GM21526 (cell line): Measurements from ENCODE around the gene CPEB1.
A peak's percentile ranks its signal among the peaks of the same experiment; 100 is the strongest.
"Not testable (repeated sequence)": the region's sequence is repeated elsewhere in the genome, so short reads cannot be mapped to it uniquely, and the experiment has no call there.

ENCODE experiments used
- ATAC-seq: cut with Tn5 transposase; IDR thresholded peaks from one replicate; pipeline ENCODE4 v1.9.1; 2021; ENCODE audit warnings: moderate library complexity; ENCODE audit not compliant: unreplicated experiment, low FRiP score

The CPEB1 gene

GRCh38 chr15:82551646-82552247 is 95.4 kb downstream of the CPEB1 start:
- no peak for ATAC-seq

- ATAC-seq: no peak
Measured at GRCh38 chr15:82549199-82549665, 97.9 kb downstream of the CPEB1 start.

- ATAC-seq: no peak
Measured at GRCh38 chr15:82548700-82549099, 98.5 kb downstream of the CPEB1 start.

DNA sequence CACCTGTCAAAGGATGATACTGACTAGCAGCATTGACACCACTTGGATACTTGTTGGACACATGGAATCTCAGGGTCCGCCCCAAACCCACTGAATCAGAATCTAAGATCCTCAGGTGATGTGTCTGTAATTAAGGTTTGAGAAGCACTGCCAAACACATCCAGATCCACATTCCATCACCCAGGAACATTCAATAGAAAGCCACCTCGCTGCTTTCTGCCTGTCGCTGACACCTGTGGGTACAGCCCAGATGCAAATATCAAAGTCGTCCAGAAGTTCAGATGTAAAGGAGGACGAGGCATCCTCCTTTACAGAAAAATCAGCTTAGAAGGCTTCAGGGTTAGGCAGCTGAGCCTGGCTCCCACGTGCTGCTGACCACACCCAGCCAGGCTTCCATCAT is 101.7 kb downstream of the CPEB1 start:
- no peak for ATAC-seq

DNA sequence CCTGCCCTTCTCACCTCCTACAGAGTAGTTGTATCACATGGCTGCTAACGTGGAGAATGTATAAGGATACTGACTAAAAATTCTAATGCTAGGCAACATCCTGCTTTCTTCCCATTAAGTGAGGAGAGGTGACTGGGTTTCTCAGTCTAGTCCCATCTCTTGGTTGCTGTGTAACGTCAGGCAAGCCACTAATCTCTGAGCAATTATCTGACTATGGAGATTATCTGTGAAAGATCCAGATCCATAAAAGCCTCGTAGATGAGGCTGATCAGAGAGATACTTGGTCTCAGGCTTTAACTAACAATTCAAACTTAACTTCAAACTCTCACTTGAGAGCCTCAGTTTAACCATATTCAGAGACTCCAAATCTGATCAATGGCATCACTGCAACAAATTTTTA is 102.2 kb downstream of the CPEB1 start:
- no peak for ATAC-seq

GRCh38 chr15:82544431-82544830 is 102.7 kb downstream of the CPEB1 start:
- ATAC-seq: no peak

GRCh38 chr15:82543160-82543559 is 104.0 kb downstream of the CPEB1 start:
- ATAC-seq: no peak

DNA sequence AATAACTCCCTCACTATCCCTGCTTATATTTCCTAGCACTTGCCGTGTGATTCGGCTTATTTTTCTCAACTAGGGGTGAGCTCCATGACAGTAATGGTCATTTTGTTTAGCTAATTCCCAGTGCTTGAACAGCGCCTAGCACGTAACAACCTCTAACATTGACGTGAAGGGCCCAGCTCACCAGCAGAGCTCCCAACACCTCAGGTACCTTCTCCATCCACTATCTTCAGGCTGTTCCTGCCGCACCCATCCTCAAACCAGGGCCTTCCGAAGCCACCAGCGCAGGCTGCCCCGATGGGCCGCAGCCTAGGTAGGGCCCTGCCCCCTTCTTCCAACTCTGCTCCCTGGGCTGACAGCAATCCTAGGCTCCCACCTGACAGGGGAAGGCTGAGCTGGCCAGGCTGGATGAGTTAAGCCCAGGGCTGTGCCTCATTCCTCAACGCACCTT is 106.2 kb downstream of the CPEB1 start:
- ATAC-seq: no peak

DNA sequence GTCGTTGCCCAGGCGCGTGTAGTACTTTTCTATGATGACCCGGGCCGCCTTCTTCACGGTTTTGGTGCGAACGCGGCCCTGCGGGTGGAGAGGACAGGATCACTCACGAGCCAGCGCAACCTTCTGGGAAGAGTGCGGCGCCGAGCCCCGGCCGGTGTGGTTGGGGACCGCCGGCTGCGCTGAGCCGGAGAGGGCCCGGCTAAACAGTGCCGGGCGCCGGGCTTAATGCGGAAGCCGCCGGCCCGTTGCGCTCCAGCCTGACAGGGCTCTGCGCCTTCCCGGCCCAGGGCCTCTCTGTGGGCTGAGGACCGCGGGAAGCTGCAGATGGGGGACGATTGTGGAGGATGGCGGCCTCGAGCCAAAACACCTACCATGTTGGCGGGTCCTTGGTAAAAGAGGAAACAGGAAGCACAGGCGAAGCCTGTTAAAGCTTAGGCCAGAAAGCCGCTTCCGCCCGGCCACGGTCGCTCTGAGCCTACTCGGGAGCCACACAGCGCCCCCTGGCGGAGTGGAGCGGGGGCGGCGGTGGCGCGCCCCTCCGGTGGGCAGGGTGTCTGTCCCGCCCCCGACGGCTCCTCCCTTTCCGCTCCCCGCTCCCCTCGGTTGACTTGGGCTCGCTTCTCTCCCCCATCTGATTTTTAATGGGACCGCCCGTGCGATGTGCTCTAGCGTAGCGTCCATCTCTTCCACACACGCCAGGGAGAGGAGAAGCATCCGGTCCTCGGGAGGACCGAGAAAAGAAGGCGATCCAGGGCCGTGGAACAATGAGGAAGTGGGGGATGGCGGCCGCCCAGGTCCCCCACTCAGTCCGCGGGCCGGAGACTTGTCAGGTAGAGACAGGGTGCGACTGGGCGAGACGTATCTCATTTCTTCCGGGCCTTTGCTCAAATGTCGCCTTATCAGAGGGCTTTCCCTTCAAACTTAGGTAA is 106.8 kb downstream of the CPEB1 start, which contains the start of gene RPS17:
TSS of gene RPS17 (minus strand) at position 403 of the 929 bp plus-strand sequence. CDS start at position 374, 29 bp downstream.
- peak; percentile 90 for ATAC-seq

- ATAC-seq: no peak
Measured at GRCh38 chr15:82539691-82540054, 107.5 kb downstream of the CPEB1 start.

DNA sequence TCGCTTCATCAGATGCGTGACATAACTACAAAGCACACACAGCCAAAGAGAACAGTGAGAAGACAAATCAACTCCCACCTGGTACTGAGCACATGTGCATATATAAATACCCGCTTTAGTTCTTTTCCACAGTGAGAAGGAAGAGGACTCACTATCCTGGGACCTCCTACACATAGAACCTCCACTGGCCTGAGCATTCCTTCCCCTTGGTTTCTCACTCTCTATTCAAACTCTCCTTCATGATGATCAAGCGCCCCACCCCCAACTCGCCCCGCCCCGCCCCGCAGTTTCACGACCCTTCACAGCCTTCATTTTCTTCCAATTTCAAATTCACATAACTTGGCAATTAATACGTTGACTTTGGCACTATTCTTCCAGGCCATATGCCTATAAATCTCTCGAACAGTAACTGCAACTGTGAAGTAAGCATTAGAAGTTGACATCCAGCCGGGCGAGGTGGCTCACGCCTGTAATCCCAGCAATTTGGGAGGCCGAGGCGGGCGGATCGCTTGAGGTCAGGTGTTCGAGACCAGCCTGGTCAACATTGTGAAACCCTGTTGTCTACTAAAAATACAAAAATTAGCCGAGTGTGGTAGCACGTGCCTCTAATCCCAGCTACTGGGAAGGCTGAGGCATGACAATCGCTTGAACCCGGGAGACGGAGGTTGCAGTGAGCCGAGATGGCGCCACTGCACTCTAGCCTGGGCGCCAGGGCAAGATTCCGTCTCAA is 108.0 kb downstream of the CPEB1 start:
- no peak for ATAC-seq

DNA sequence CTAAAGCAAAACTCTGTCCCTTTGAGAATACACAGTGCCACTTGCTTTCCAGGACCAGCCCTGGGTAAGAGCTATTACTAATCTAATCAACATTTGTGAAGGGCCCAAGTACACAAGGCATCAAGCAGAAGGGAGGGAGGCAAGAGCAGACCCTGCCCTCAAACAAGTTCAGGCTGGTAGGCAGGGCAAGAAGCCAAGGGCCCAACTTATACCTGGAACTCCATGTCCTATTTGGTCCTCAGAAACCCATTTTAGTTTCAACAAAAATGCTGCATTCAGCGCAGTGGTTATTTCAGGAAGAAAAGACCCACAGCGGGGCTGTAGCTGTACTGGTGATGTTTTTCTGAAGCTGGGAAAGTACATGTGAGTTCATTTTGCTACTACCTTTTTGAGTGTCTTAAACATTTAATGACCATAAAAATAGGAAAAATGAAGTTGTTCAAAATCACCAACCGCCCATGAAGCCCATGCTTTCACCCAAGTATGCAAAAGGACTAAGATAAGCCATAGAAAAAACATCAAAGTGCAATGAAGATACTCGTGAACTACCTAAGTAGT is 109.7 kb downstream of the CPEB1 start:
- no peak for ATAC-seq

- ATAC-seq: no peak
Measured at GRCh38 chr15:82536409-82537350, 110.5 kb downstream of the CPEB1 start.

GRCh38 chr15:82535566-82536408 is 111.4 kb downstream of the CPEB1 start:
- ATAC-seq: no peak

DNA sequence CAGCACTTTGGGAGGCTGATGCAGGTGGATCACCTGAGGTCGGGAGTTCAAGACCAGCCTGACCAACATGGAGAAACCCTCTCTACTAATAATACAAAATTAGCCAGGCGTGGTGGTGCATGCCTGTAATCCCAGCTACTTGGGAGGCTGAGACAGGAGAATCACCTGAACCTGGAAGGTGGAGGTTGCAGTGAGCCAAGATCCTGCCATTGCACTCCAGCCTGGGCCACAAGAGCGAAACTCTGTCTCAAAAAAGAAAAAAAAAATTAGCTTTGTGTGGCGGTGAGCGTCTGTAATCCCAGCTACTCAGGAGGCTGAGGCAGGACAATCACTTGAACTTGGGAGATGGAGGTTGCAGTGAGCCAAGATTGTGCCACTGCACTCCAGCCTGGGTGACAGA is 112.0 kb downstream of the CPEB1 start:
- ATAC-seq: not testable (repeated sequence)

DNA sequence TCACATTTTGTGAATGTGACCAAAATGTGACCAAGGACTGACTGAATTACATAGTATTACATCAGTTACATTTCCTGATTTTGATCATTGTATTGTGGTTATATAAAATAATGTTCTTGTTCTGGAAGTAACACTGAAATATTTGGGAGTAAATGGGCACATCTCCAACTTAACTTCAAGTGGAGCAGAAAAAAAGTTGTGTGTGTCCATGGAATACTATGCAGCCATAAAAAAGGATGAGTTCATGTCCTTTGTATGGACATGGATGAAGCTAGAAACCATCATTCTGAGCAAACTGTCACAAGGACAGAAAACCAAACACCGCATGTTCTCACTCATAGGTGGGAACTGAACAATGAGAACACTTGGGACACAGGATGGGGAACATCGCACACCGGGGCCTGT is 112.7 kb downstream of the CPEB1 start:
- not testable (repeated sequence) for ATAC-seq

DNA sequence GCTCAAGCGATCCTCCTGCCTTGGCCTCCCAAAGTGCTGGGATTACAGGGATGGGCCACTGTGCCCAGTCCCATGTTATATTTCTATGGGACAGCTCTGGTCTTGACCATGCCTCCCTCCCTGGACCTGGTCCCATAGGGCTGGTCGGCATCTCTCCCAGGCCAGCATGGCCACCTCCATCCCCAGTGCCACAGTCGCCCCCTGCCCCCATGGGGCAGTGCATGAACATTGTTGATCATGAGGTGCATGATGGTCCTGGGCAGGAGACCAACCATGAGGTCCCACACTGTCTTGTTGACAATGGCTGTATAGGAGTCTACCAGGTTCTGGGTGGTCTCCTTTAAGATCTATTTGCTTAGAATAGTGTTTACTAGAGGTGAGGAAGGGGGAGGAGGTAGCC is 113.4 kb downstream of the CPEB1 start:
- ATAC-seq: no peak

DNA sequence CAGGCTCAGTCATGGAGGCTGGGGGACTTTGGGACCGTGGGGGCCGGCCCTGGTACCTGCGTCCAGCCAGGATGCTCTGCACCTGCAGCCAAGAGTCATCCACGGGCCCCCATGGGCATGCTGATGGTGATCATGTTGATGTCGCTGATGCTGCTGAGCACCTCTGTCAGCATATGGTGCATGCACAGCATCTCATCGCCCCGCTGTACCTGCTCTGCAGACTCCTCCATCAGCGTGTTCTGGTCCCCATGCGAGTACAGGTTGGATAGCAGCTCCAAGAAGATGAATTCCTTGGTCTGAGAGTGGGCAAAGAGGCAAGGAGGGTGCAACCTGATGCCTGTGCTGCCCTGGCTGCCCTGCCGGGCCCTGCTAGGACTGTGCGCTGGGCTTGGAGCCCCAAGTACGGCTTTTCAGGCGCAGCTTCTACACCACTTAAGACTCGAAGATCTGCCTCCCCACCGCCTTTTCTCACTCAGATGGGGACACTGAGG is 114.1 kb downstream of the CPEB1 start:
- no peak for ATAC-seq
